Measurements from ENCODE around the gene GABRB1. TPM values are rescaled to one million over a fixed set of nuclear protein-coding genes. Genes with fewer than 3 reads are reported as not detected.

Gene GABRB1
- total and polyA plus RNA-seq, 2 donors (not counting 1 experiment from before 2014, with no cell fraction given), result not detected

DNA sequence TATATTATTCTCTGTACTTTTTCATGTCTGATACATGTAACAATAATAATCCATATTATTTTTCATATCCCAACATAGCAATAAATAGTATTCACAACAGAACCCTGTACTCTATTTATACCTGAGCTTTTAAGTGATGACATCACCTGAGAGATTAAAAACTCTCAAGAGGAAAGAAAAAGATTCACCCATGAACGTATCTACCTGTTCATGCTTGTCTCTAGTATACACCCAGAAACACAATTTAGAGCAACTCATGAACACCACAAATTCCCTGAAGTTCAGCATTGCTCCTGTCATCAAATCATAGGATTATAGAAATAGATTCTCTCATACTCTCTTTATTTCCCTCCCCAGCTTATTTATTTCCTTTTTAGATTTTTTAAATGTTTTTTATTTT is 185.9 kb downstream of the GABRB1 start:
- Histone ChIP-seq H3K27me3 (replicated peaks in 1 of 4; ENCODE audit: control extremely low read depth in 1 of 4, control insufficient read depth in 3 of 4, insufficient read depth in 4 of 4, low read length in 3 of 4) (no peaks in the 10 kb centered on the region), H3K9ac (ENCODE audit: low read length) (no peak overlapping the region), H3K36me3 (replicated peaks in 1 of 2; ENCODE audit: control extremely low read depth in 1 of 2, control insufficient read depth in 1 of 2, extremely low read depth in 1 of 2, insufficient read depth in 2 of 2, low read length in 1 of 2) (no peaks in the 10 kb centered on the region), H3K4me1 (ENCODE audit: control insufficient read depth in 2 of 2, insufficient read depth in 2 of 2, low read length in 2 of 2) (no peaks in the 10 kb centered on the region), H3K4me2 (replicated peaks; ENCODE audit: low read depth, low read length, poor library complexity, severe bottlenecking) (no peak overlapping the region), H3K4me3 (ENCODE audit: control extremely low read depth in 1 of 5, extremely low read depth in 1 of 5, insufficient read depth in 1 of 5, low read depth in 2 of 5, low read length in 4 of 5) (no peak overlapping the region), H3K79me2 (ENCODE audit: control insufficient read depth, insufficient read depth, low read length) (no peaks in the 10 kb centered on the region), H3K27ac (ENCODE audit: low read length in 2 of 2) (no peak overlapping the region), H2AFZ (ENCODE audit: insufficient read depth, low read depth, low read length, poor library complexity, severe bottlenecking) (no peak overlapping the region), H3K9me3 (ENCODE audit: control extremely low read depth in 1 of 3, control insufficient read depth in 2 of 3, insufficient read depth in 1 of 3, low read length in 2 of 3) (no peaks in the 10 kb centered on the region), H4K20me1 (ENCODE audit: control insufficient read depth, insufficient read depth, low read length, poor library complexity, severe bottlenecking) (no peaks in the 10 kb centered on the region)
- H3K4me1 Mint-ChIP-seq, result no peaks in the 10 kb centered on the region
- H3K27ac Mint-ChIP-seq, result no peak overlapping the region
- no peak for DNase-seq
- H3K27me3 Mint-ChIP-seq, result no peaks in the 10 kb centered on the region
- TF ChIP-seq EZH2 (IDR thresholded peaks at IDR 0.05; ENCODE audit: borderline replicate concordance, insufficient read depth, low read depth, low read length, poor library complexity, severe bottlenecking) (no peak), CTCF (IDR thresholded peaks at IDR 0.05) (no peak)
- no peak overlapping the region for H3K4me3 Mint-ChIP-seq
- CTCF ChIA-PET, result no interaction called here
- no peaks in the 10 kb centered on the region for H3K9me3 Mint-ChIP-seq (ENCODE audit: insufficient read depth)
- no CpG with 5 or more reads among the region's 1 CpG for WGBS (ENCODE audit: insufficient coverage)
- intact Hi-C loops (cut with micrococcal nuclease), result no loop called here
- POLR2A ChIA-PET, result no interaction called here
- ATAC-seq (ENCODE audit: low read depth), result no peak

- TF ChIP-seq EZH2 (IDR thresholded peaks at IDR 0.05; ENCODE audit: borderline replicate concordance, insufficient read depth, low read depth, low read length, poor library complexity, severe bottlenecking) (no peak), CTCF (IDR thresholded peaks at IDR 0.05) (no peak)
- no peaks in the 10 kb centered on the region for H3K9me3 ChIP-seq (ENCODE audit: control extremely low read depth in 1 of 3, control insufficient read depth in 2 of 3, insufficient read depth in 1 of 3, low read length in 2 of 3)
- H3K79me2 ChIP-seq (ENCODE audit: control insufficient read depth, insufficient read depth, low read length), result no peaks in the 10 kb centered on the region
- no peak overlapping the region for H2AFZ ChIP-seq (ENCODE audit: insufficient read depth, low read depth, low read length, poor library complexity, severe bottlenecking)
- no peak overlapping the region for H3K27ac Mint-ChIP-seq
- no peak overlapping the region for H3K4me3 ChIP-seq (ENCODE audit: control extremely low read depth in 1 of 5, extremely low read depth in 1 of 5, insufficient read depth in 1 of 5, low read depth in 2 of 5, low read length in 4 of 5)
- no peaks in the 10 kb centered on the region for H3K9me3 Mint-ChIP-seq (ENCODE audit: insufficient read depth)
- intact Hi-C loops (cut with micrococcal nuclease), result no loop called here
- H3K27me3 Mint-ChIP-seq, result no peaks in the 10 kb centered on the region
- ATAC-seq (ENCODE audit: low read depth) (no peak), DNase-seq (no peak)
- H3K4me1 ChIP-seq (ENCODE audit: control insufficient read depth in 2 of 2, insufficient read depth in 2 of 2, low read length in 2 of 2), result no peaks in the 10 kb centered on the region
- no peaks in the 10 kb centered on the region for H3K36me3 ChIP-seq (replicated peaks in 1 of 2; ENCODE audit: control extremely low read depth in 1 of 2, control insufficient read depth in 1 of 2, extremely low read depth in 1 of 2, insufficient read depth in 2 of 2, low read length in 1 of 2)
- H3K4me1 Mint-ChIP-seq, result no peaks in the 10 kb centered on the region
- ChIA-PET POLR2A (no interaction called here), CTCF (no interaction called here)
- no peak overlapping the region for H3K27ac ChIP-seq (ENCODE audit: low read length in 2 of 2)
- no peak overlapping the region for H3K4me2 ChIP-seq (replicated peaks; ENCODE audit: low read depth, low read length, poor library complexity, severe bottlenecking)
- H3K4me3 Mint-ChIP-seq, result no peak overlapping the region
- WGBS (ENCODE audit: insufficient coverage), result 80% methylated on average over 1 of the region's 1 CpG
- H3K9ac ChIP-seq (ENCODE audit: low read length), result no peak overlapping the region
- H4K20me1 ChIP-seq (ENCODE audit: control insufficient read depth, insufficient read depth, low read length, poor library complexity, severe bottlenecking), result no peaks in the 10 kb centered on the region
- H3K27me3 ChIP-seq (replicated peaks in 1 of 4; ENCODE audit: control extremely low read depth in 1 of 4, control insufficient read depth in 3 of 4, insufficient read depth in 4 of 4, low read length in 3 of 4), result no peaks in the 10 kb centered on the region
These were observed 186.5 kb downstream of the GABRB1 start for GRCh38 chr4:47217884-47218283.

Measured in B cell (primary cell).